Adrenal gland (tissue), 12 donors: ENCODE data around the gene NDUFB1. TPM values are rescaled to one million over a fixed set of nuclear protein-coding genes. Genes with fewer than 3 reads are reported as not detected.

Source experiments
- DNase-seq, 7 donors: peaks; one replicate each; pipeline ENCODE4 v3.0.0-alpha.2; 2019 to 2020
- H3K27ac ChIP-seq, 5 donors: fragments of 200-600 bp; sonication (generic) in 4 of 5; 1 replicate in 3 of 5; 2 replicates in 2 of 5; pipeline versions ENCODE4 v1.5.1 to v1.8.0; 2016 to 2020; ENCODE audit warnings: mild to moderate bottlenecking in 1 of 5
- H3K27me3 ChIP-seq: fragments of 200-600 bp; 2 replicates; pipeline ENCODE4 v1.8.0; 2021
- H3K36me3 ChIP-seq, 2 donors: fragments of 200-600 bp; replicated peaks in 1 of 2; 1 replicate in 1 of 2; 2 replicates in 1 of 2; pipeline versions ENCODE4 v1.5.1 to v1.8.0; 2018 to 2022
- H3K4me1 ChIP-seq, 2 donors: fragments of 200-600 bp; replicated peaks in 1 of 2; 1 replicate in 1 of 2; 2 replicates in 1 of 2; pipeline versions ENCODE4 v1.5.1 to v1.8.0; 2018 to 2021
- H3K4me3 ChIP-seq, 4 donors: fragments of 200-600 bp; sonication (generic) in 3 of 4; one replicate each; pipeline ENCODE4 v1.5.1; 2016 to 2018
- H3K9me3 ChIP-seq, 3 donors: fragments of 200-600 bp; sonication (generic) in 1 of 3; replicated peaks in 1 of 3; 1 replicate in 2 of 3; 2 replicates in 1 of 3; pipeline versions ENCODE4 v1.5.1 to v1.8.0; 2016 to 2021
- CTCF ChIP-seq, 6 experiments: fragments of 450-650 bp in 4 of 6; fragments of 200-600 bp in 2 of 6; sonication (generic) in 1 of 6; IDR thresholded peaks; 1 replicate in 5 of 6; 2 replicates in 1 of 6; pipeline versions ENCODE4 v1.5.1 to v1.8.0; 2016 to 2021; ENCODE audit warnings: antibody characterized with exemption in 6 of 6, mild to moderate bottlenecking in 2 of 6, moderate library complexity in 1 of 6
- POLR2A ChIP-seq, 2 donors: fragments of 450-650 bp; IDR thresholded peaks; one replicate each; pipeline ENCODE4 v1.6.1; 2017; ENCODE audit warnings: antibody characterized with exemption in 2 of 2, mild to moderate bottlenecking in 2 of 2, moderate library complexity in 1 of 2
- WGBS, 4 donors: extraction: QIAGEN DNeasy Blood & Tissue Kit in 2 of 4; methylation state at CpG; one replicate each; pipeline versions ENCODE4 v1.1.5 to v1.1.7; 2013 to 2017; 5-methylcytosine and 5-hydroxymethylcytosine counted together
- intact Hi-C, 2 donors: fragments of 100-400 bp; cut with DNase I; formaldehyde crosslinking; loops; one replicate each; pipeline versions ENCODE4 v1.14.1 to v1.15.0; 2022 to 2023
- polyA plus RNA-seq, 3 donors: library from polyadenylated mRNA; stranded (reverse); fragments of 200-250 nt in 2 of 3; fragments of 350-450 nt in 1 of 3; fragmentation: Illumina TruSeq in 1 of 3; extraction: RNeasy Lipid Tissue Mini Kit (QIAGEN cat#74804) in 1 of 3; gene quantifications; one replicate each; pipeline ENCODE4 v1.2.3, GENCODE V29; 2013 to 2014
- total RNA-seq, 9 donors: library from RNA; depleted of rRNA in 4 of 9; stranded (reverse); fragments of >200 nt in 4 of 9; fragments of 120-200 nt in 1 of 9; fragmentation: NEBNext Ultra II Directional in 1 of 9; extraction: Animal tissue kit (Norgen Biotek cat#: 25700) in 1 of 9; gene quantifications; one replicate each; pipeline versions ENCODE4 v1.1.0 to v1.2.4, GENCODE V29; 2013 to 2023
- donor health status: healthy with polysubstance abuse.
- donor health status: Bipolar disorder and iron deficiency.
- donor health status: DM: yes; HTN: yes; CAD: no.
- donor health status: DM: no; HTN: no; CAD: no.
- donor health status: DM: no; HTN: no; CAD: no.
- donor health status: DM: yes; HTN: yes; CAD: no.

Gene NDUFB1
- total and polyA plus RNA-seq, 12 donors: 163 to 1,935 (median 409) TPM

- 87 to 91% (median 89%) methylated on average over 2 of the region's 2 CpGs for WGBS, 4 donors
- Histone ChIP-seq H3K27ac (no peak overlapping the region), H3K36me3 (peaks cover 0 to 69% of the 10 kb centered on the region in 2 donors), H3K4me1 (no peaks in the 10 kb centered on the region), H3K9me3 (no peaks in the 10 kb centered on the region), H3K4me3 (no peak overlapping the region), H3K27me3 (no peaks in the 10 kb centered on the region)
- DNase-seq: no peak
- TF ChIP-seq POLR2A (IDR thresholded peaks at IDR 0.05) (no peak), CTCF (IDR thresholded peaks at IDR 0.05) (no peak)
- intact Hi-C loops: loop anchor here in 1 of 2 donors (10.0 kb wide), 1 partner anchor 310 kb away; no protein-coding TSS in a partner anchor
These were observed 23.2 kb upstream of the NDUFB1 start for GRCh38 chr14:92144708-92145107.

GRCh38 chr14:92143962-92144361 is 22.5 kb upstream of the NDUFB1 start:
- H3K4me1 ChIP-seq: no peaks in the 10 kb centered on the region
- no peaks in the 10 kb centered on the region for H3K9me3 ChIP-seq
- no peak overlapping the region for H3K4me3 ChIP-seq
- H3K36me3 ChIP-seq: peaks cover 0 to 77% of the 10 kb centered on the region in 2 donors
- DNase-seq: no peak
- 73 to 80% (median 76%) methylated on average over 3 of the region's 3 CpGs for WGBS, 4 donors
- intact Hi-C loops: loop anchor here in 1 of 2 donors (10.0 kb wide), 1 partner anchor 311 kb away; no protein-coding TSS in a partner anchor
- H3K27me3 ChIP-seq: no peaks in the 10 kb centered on the region
- TF ChIP-seq POLR2A (IDR thresholded peaks at IDR 0.05): no peak
- TF ChIP-seq CTCF (IDR thresholded peaks at IDR 0.05): no peak
- H3K27ac ChIP-seq: no peak overlapping the region

GRCh38 chr14:92143309-92143708 is 21.8 kb upstream of the NDUFB1 start:
- Histone ChIP-seq H3K27ac (no peak overlapping the region), H3K9me3 (no peaks in the 10 kb centered on the region), H3K27me3 (no peaks in the 10 kb centered on the region), H3K4me3 (no peak overlapping the region), H3K36me3 (peaks cover 0 to 83% of the 10 kb centered on the region in 2 donors), H3K4me1 (no peaks in the 10 kb centered on the region)
- TF ChIP-seq CTCF (IDR thresholded peaks at IDR 0.05) (no peak), POLR2A (IDR thresholded peaks at IDR 0.05) (no peak)
- intact Hi-C loops: loop anchor here in 1 of 2 donors (10.0 kb wide), 1 partner anchor 311 kb away; no protein-coding TSS in a partner anchor
- no peak for DNase-seq
- 65 to 80% (median 73%) methylated on average over 4 of the region's 4 CpGs for WGBS, 4 donors

GRCh38 chr14:92135269-92135668 is 13.8 kb upstream of the NDUFB1 start:
- 44 to 73% (median 51%) methylated on average over 1 of the region's 1 CpG for WGBS, 4 donors
- intact Hi-C loops: loop anchor here in 1 of 2 donors (10.0 kb wide), 1 partner anchor 550 kb away; no protein-coding TSS in a partner anchor

More at GRCh38 chr14:92135269-92135668, 13.8 kb upstream of the NDUFB1 start:
- DNase-seq: no peak
- H3K27ac ChIP-seq: no peak overlapping the region
- H3K4me3 ChIP-seq: no peak overlapping the region
- no peaks in the 10 kb centered on the region for H3K27me3 ChIP-seq
- no peaks in the 10 kb centered on the region for H3K9me3 ChIP-seq
- peaks cover 0 to 70% of the 10 kb centered on the region in 2 donors for H3K36me3 ChIP-seq
- peaks cover 0 to 4% of the 10 kb centered on the region in 2 donors for H3K4me1 ChIP-seq
- TF ChIP-seq CTCF (IDR thresholded peaks at IDR 0.05) (peak; percentile 24 to 61 (median 39)), POLR2A (IDR thresholded peaks at IDR 0.05) (no peak)
